ENCODE measurements around the gene MAPK4. TPM values are rescaled to one million over a fixed set of nuclear protein-coding genes. Genes with fewer than 3 reads are reported as not detected.

MAPK4 gene
- total RNA-seq, 1 donor from 2014 or later: 9.3 TPM

DNA sequence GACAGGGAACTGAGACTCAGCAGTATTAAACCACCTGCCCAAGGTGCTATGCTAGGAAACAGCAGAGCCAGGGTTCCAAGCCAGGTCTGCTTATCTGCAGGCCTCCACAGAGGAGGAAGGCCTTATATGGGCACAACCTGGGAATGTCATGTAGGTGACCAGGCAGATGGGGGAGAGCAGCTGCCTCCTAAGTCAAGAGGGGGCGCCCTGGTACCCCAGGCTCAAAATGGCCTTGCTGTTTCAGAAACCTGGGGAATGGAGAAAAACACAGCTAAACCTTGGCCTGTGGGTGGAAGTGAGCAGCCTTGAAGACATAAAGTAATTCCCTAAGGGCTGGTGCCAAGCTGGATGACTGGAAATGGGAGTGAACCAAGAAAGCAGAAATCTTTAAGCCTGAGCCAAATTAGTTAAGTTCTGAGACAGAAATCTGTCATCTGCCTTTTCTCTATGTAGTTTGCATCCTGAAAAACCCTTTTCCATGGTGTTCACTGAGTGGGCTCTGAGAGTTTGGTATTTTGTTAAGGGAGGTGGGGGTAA is 79.1 kb downstream of the MAPK4 start:
- no peak overlapping the region for H3K27ac Mint-ChIP-seq (ENCODE audit: unreplicated experiment)

GRCh38 chr18:50639711-50640110 is 79.8 kb downstream of the MAPK4 start:
- H3K27me3 Mint-ChIP-seq (ENCODE audit: low read depth): no peaks in the 10 kb centered on the region
- no peaks in the 10 kb centered on the region for H3K9me3 Mint-ChIP-seq
- H3K4me1 Mint-ChIP-seq: peaks cover 13% of the 10 kb centered on the region
- no peaks in the 10 kb centered on the region for H3K36me3 Mint-ChIP-seq (ENCODE audit: low read depth)
- no peak overlapping the region for H3K4me3 Mint-ChIP-seq
- no peak overlapping the region for H3K27ac Mint-ChIP-seq (ENCODE audit: unreplicated experiment)
- DNase-seq (ENCODE audit: low read depth, low spot score): no peak
- no peak for TF ChIP-seq CTCF (conservative IDR thresholded peaks at IDR 0.05)

More for the DNA sequence above, 79.1 kb downstream of the MAPK4 start:
- no peak for DNase-seq (ENCODE audit: low read depth, low spot score)
- no peaks in the 10 kb centered on the region for H3K27me3 Mint-ChIP-seq (ENCODE audit: low read depth)
- no peak overlapping the region for H3K4me3 Mint-ChIP-seq
- H3K9me3 Mint-ChIP-seq: no peaks in the 10 kb centered on the region
- no peak for TF ChIP-seq CTCF (conservative IDR thresholded peaks at IDR 0.05)
- H3K4me1 Mint-ChIP-seq: peaks cover 12% of the 10 kb centered on the region
- no peaks in the 10 kb centered on the region for H3K36me3 Mint-ChIP-seq (ENCODE audit: low read depth)

GRCh38 chr18:50642439-50642838 is 82.6 kb downstream of the MAPK4 start:
- H3K4me1 Mint-ChIP-seq: peaks cover 13% of the 10 kb centered on the region
- no peaks in the 10 kb centered on the region for H3K27me3 Mint-ChIP-seq (ENCODE audit: low read depth)
- DNase-seq (ENCODE audit: low read depth, low spot score): no peak
- H3K36me3 Mint-ChIP-seq (ENCODE audit: low read depth): no peaks in the 10 kb centered on the region
- H3K27ac Mint-ChIP-seq (ENCODE audit: unreplicated experiment): no peak overlapping the region
- no peaks in the 10 kb centered on the region for H3K9me3 Mint-ChIP-seq
- TF ChIP-seq CTCF (conservative IDR thresholded peaks at IDR 0.05): no peak
- no peak overlapping the region for H3K4me3 Mint-ChIP-seq

GRCh38 chr18:50644146-50644545 is 84.3 kb downstream of the MAPK4 start:
- Mint-ChIP-seq H3K27ac (ENCODE audit: unreplicated experiment) (no peak overlapping the region), H3K9me3 (no peaks in the 10 kb centered on the region), H3K27me3 (ENCODE audit: low read depth) (no peaks in the 10 kb centered on the region), H3K4me1 (peaks cover 13% of the 10 kb centered on the region), H3K36me3 (ENCODE audit: low read depth) (no peaks in the 10 kb centered on the region), H3K4me3 (no peak overlapping the region)
- no peak for TF ChIP-seq CTCF (conservative IDR thresholded peaks at IDR 0.05)
- no peak for DNase-seq (ENCODE audit: low read depth, low spot score)

DNA sequence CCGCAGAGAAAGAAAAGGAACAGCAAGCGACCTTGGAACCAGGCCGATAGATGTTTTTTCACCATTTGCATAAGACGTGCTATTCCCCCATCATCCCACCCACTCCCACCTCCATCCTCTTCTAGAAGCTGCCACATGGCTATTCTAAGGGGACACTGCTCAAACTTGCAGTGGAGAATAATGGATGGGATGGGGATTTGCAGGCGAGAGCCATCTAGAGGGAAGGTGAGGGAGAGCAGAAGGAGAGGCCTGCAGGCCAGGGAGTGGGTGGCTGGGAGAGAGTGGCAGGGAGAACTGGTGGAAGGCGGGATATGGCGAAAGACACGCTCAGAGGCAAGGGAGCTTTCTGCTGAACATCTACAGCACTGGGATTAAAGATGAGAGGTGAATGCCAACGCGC is 84.9 kb downstream of the MAPK4 start:
- Mint-ChIP-seq H3K27ac (ENCODE audit: unreplicated experiment) (no peak overlapping the region), H3K4me3 (no peak overlapping the region), H3K9me3 (no peaks in the 10 kb centered on the region), H3K27me3 (ENCODE audit: low read depth) (no peaks in the 10 kb centered on the region), H3K36me3 (ENCODE audit: low read depth) (no peaks in the 10 kb centered on the region), H3K4me1 (peaks cover 9% of the 10 kb centered on the region)
- no peak for DNase-seq (ENCODE audit: low read depth, low spot score)
- peak; percentile 46 for TF ChIP-seq CTCF (conservative IDR thresholded peaks at IDR 0.05)
